ENCODE results near the gene C9orf43.

Gene C9orf43

GRCh38 chr9:113456235-113456634, 45.7 kb downstream of the C9orf43 start:
- Histone ChIP-seq H3K4me3 (ENCODE audit: low read length in 2 of 2) (no peak overlapping the region), H4K91ac (ENCODE audit: low read depth, low read length, poor library complexity) (no peak overlapping the region), H3K9me3 (replicated peaks in 1 of 2; ENCODE audit: control insufficient read depth in 2 of 2, insufficient read depth in 1 of 2, low read depth in 1 of 2, low read length in 2 of 2) (peaks cover 0 to 2% of the 10 kb centered on the region in 2 donors), H3K4me2 (ENCODE audit: insufficient read depth, low read length, poor library complexity, severe bottlenecking) (no peak overlapping the region), H3K36me3 (replicated peaks in 1 of 2; ENCODE audit: control insufficient read depth in 2 of 2, insufficient read depth in 2 of 2, low read length in 2 of 2) (no peaks in the 10 kb centered on the region), H2BK12ac (ENCODE audit: low read length) (no peak overlapping the region), H2BK5ac (ENCODE audit: low read length) (no peak overlapping the region), H2BK120ac (ENCODE audit: low read depth, low read length) (no peak overlapping the region), H2AFZ (ENCODE audit: low read length) (no peak overlapping the region), H3K27ac (replicated peaks; ENCODE audit: low read length) (no peak overlapping the region), H3K23ac (ENCODE audit: low read depth, low read length, poor library complexity) (no peak overlapping the region), H2BK15ac (ENCODE audit: low read length) (no peak overlapping the region), H4K8ac (ENCODE audit: low read depth, low read length) (no peak overlapping the region), H3K9ac (ENCODE audit: low read depth, low read length, poor library complexity) (no peak overlapping the region), H2AK5ac (ENCODE audit: low read depth, low read length) (no peak overlapping the region), H3K27me3 (ENCODE audit: control insufficient read depth in 3 of 3, insufficient read depth in 3 of 3, low read depth in 1 of 3, low read length in 3 of 3) (no peaks in the 10 kb centered on the region), H3K4me1 (ENCODE audit: control insufficient read depth in 2 of 2, insufficient read depth in 1 of 2, low read depth in 1 of 2, low read length in 2 of 2) (peaks cover 10 to 13% of the 10 kb centered on the region in 2 donors), H3K4ac (ENCODE audit: low read length) (no peak overlapping the region), H3K14ac (ENCODE audit: low read length) (no peak overlapping the region), H3K79me1 (ENCODE audit: low read depth, low read length) (no peaks in the 10 kb centered on the region), H3K18ac (ENCODE audit: low read length) (no peak overlapping the region)
- no CpG with 5 or more reads among the region's 2 CpGs for WGBS, 2 donors (ENCODE audit: extremely low coverage in 2 of 2, insufficient read length in 2 of 2, insufficient replicate concordance in 1 of 2)
- no peak for DNase-seq (ENCODE audit: low spot score)

GRCh38 chr9:113461285-113461684, 50.7 kb downstream of the C9orf43 start:
- Histone ChIP-seq H3K27ac (replicated peaks; ENCODE audit: low read length) (no peak overlapping the region), H4K8ac (ENCODE audit: low read depth, low read length) (no peak overlapping the region), H2BK12ac (ENCODE audit: low read length) (no peak overlapping the region), H3K4me3 (ENCODE audit: low read length in 2 of 2) (no peak overlapping the region), H3K9ac (ENCODE audit: low read depth, low read length, poor library complexity) (no peak overlapping the region), H3K4ac (ENCODE audit: low read length) (no peak overlapping the region), H3K36me3 (replicated peaks in 1 of 2; ENCODE audit: control insufficient read depth in 2 of 2, insufficient read depth in 2 of 2, low read length in 2 of 2) (no peaks in the 10 kb centered on the region), H3K18ac (ENCODE audit: low read length) (no peak overlapping the region), H3K4me1 (ENCODE audit: control insufficient read depth in 2 of 2, insufficient read depth in 1 of 2, low read depth in 1 of 2, low read length in 2 of 2) (peaks cover 1 to 16% of the 10 kb centered on the region in 2 donors), H3K79me1 (ENCODE audit: low read depth, low read length) (no peaks in the 10 kb centered on the region), H2AFZ (ENCODE audit: low read length) (no peak overlapping the region), H3K23ac (ENCODE audit: low read depth, low read length, poor library complexity) (no peak overlapping the region), H2BK5ac (ENCODE audit: low read length) (no peak overlapping the region), H4K91ac (ENCODE audit: low read depth, low read length, poor library complexity) (no peak overlapping the region), H2AK5ac (ENCODE audit: low read depth, low read length) (no peak overlapping the region), H3K4me2 (ENCODE audit: insufficient read depth, low read length, poor library complexity, severe bottlenecking) (no peak overlapping the region), H2BK120ac (ENCODE audit: low read depth, low read length) (no peak overlapping the region), H2BK15ac (ENCODE audit: low read length) (no peak overlapping the region), H3K9me3 (replicated peaks in 1 of 2; ENCODE audit: control insufficient read depth in 2 of 2, insufficient read depth in 1 of 2, low read depth in 1 of 2, low read length in 2 of 2) (no peaks in the 10 kb centered on the region), H3K27me3 (ENCODE audit: control insufficient read depth in 3 of 3, insufficient read depth in 3 of 3, low read depth in 1 of 3, low read length in 3 of 3) (peaks cover 0 to 11% (median 0%) of the 10 kb centered on the region in 3 experiments), H3K14ac (ENCODE audit: low read length) (no peak overlapping the region)
- WGBS, 2 donors (ENCODE audit: extremely low coverage in 2 of 2, insufficient read length in 2 of 2, insufficient replicate concordance in 1 of 2), result no CpG with 5 or more reads among the region's 3 CpGs
- DNase-seq (ENCODE audit: low spot score), result no peak

- no peak overlapping the region for H3K4me3 ChIP-seq (ENCODE audit: low read length in 2 of 2)
- no peak overlapping the region for H3K4me2 ChIP-seq (ENCODE audit: insufficient read depth, low read length, poor library complexity, severe bottlenecking)
- no peak overlapping the region for H2BK15ac ChIP-seq (ENCODE audit: low read length)
- H2BK120ac ChIP-seq (ENCODE audit: low read depth, low read length), result no peak overlapping the region
- no peaks in the 10 kb centered on the region for H3K36me3 ChIP-seq (replicated peaks in 1 of 2; ENCODE audit: control insufficient read depth in 2 of 2, insufficient read depth in 2 of 2, low read length in 2 of 2)
- H3K14ac ChIP-seq (ENCODE audit: low read length), result no peak overlapping the region
- H4K8ac ChIP-seq (ENCODE audit: low read depth, low read length), result no peak overlapping the region
- H3K4me1 ChIP-seq (ENCODE audit: control insufficient read depth in 2 of 2, insufficient read depth in 1 of 2, low read depth in 1 of 2, low read length in 2 of 2), result peaks cover 1 to 14% of the 10 kb centered on the region in 2 donors
- H4K91ac ChIP-seq (ENCODE audit: low read depth, low read length, poor library complexity), result no peak overlapping the region
- no peak overlapping the region for H2BK5ac ChIP-seq (ENCODE audit: low read length)
- no peak overlapping the region for H2AFZ ChIP-seq (ENCODE audit: low read length)
- no peak overlapping the region for H2BK12ac ChIP-seq (ENCODE audit: low read length)
- peaks cover 0 to under 1% of the 10 kb centered on the region in 2 donors for H3K9me3 ChIP-seq (replicated peaks in 1 of 2; ENCODE audit: control insufficient read depth in 2 of 2, insufficient read depth in 1 of 2, low read depth in 1 of 2, low read length in 2 of 2)
- H3K79me1 ChIP-seq (ENCODE audit: low read depth, low read length), result no peaks in the 10 kb centered on the region
- H3K4ac ChIP-seq (ENCODE audit: low read length), result no peak overlapping the region
- no peak overlapping the region for H3K18ac ChIP-seq (ENCODE audit: low read length)
- no peak overlapping the region for H3K9ac ChIP-seq (ENCODE audit: low read depth, low read length, poor library complexity)
- DNase-seq (ENCODE audit: low spot score), result no peak
- H2AK5ac ChIP-seq (ENCODE audit: low read depth, low read length), result no peak overlapping the region
- no peak overlapping the region for H3K23ac ChIP-seq (ENCODE audit: low read depth, low read length, poor library complexity)
- peaks cover 0 to 11% (median 0%) of the 10 kb centered on the region in 3 experiments for H3K27me3 ChIP-seq (ENCODE audit: control insufficient read depth in 3 of 3, insufficient read depth in 3 of 3, low read depth in 1 of 3, low read length in 3 of 3)
- no peak overlapping the region for H3K27ac ChIP-seq (replicated peaks; ENCODE audit: low read length)
- WGBS, 2 donors (ENCODE audit: extremely low coverage in 2 of 2, insufficient read length in 2 of 2, insufficient replicate concordance in 1 of 2), result no CpG with 5 or more reads among the region's 4 CpGs
Measured at GRCh38 chr9:113461943-113462342, 51.4 kb downstream of the C9orf43 start.

- DNase-seq (ENCODE audit: low spot score), result no peak
Measured at GRCh38 chr9:113462781-113463286, 52.3 kb downstream of the C9orf43 start.

More at GRCh38 chr9:113462781-113463286, 52.3 kb downstream of the C9orf43 start:
- H3K4me2 ChIP-seq (ENCODE audit: insufficient read depth, low read length, poor library complexity, severe bottlenecking), result peak overlapping the region; percentile 97
- peak overlapping the region; percentile 91 for H3K18ac ChIP-seq (ENCODE audit: low read length)
- H3K9me3 ChIP-seq (replicated peaks in 1 of 2; ENCODE audit: control insufficient read depth in 2 of 2, insufficient read depth in 1 of 2, low read depth in 1 of 2, low read length in 2 of 2), result peaks cover 0 to 7% of the 10 kb centered on the region in 2 donors
- H3K27me3 ChIP-seq (ENCODE audit: control insufficient read depth in 3 of 3, insufficient read depth in 3 of 3, low read depth in 1 of 3, low read length in 3 of 3), result peaks cover 0 to 11% (median 0%) of the 10 kb centered on the region in 3 experiments
- peak overlapping the region; percentile 95 for H2BK12ac ChIP-seq (ENCODE audit: low read length)
- no peaks in the 10 kb centered on the region for H3K79me1 ChIP-seq (ENCODE audit: low read depth, low read length)
- H3K27ac ChIP-seq (replicated peaks; ENCODE audit: low read length), result no peak overlapping the region
- H2BK5ac ChIP-seq (ENCODE audit: low read length), result peak overlapping the region; percentile 85
- peaks cover 1 to 14% of the 10 kb centered on the region in 2 donors for H3K4me1 ChIP-seq (ENCODE audit: control insufficient read depth in 2 of 2, insufficient read depth in 1 of 2, low read depth in 1 of 2, low read length in 2 of 2)
- no peak overlapping the region for H3K4ac ChIP-seq (ENCODE audit: low read length)
- H3K36me3 ChIP-seq (replicated peaks in 1 of 2; ENCODE audit: control insufficient read depth in 2 of 2, insufficient read depth in 2 of 2, low read length in 2 of 2), result no peaks in the 10 kb centered on the region
- no peak overlapping the region for H3K14ac ChIP-seq (ENCODE audit: low read length)
- no CpG with 5 or more reads among the region's 11 CpGs for WGBS, 2 donors (ENCODE audit: extremely low coverage in 2 of 2, insufficient read length in 2 of 2, insufficient replicate concordance in 1 of 2)
- H4K8ac ChIP-seq (ENCODE audit: low read depth, low read length), result no peak overlapping the region
- peak overlapping the region; percentile 44 for H4K91ac ChIP-seq (ENCODE audit: low read depth, low read length, poor library complexity)
- H3K23ac ChIP-seq (ENCODE audit: low read depth, low read length, poor library complexity), result peak overlapping the region; percentile 51
- peak overlapping the region; percentile 28 for H2BK15ac ChIP-seq (ENCODE audit: low read length)
- peak overlapping the region; percentile 53 for H2AK5ac ChIP-seq (ENCODE audit: low read depth, low read length)
- H3K4me3 ChIP-seq (ENCODE audit: low read length in 2 of 2), result no peak overlapping the region
- H2AFZ ChIP-seq (ENCODE audit: low read length), result peak overlapping the region; percentile 68
- no peak overlapping the region for H2BK120ac ChIP-seq (ENCODE audit: low read depth, low read length)
- H3K9ac ChIP-seq (ENCODE audit: low read depth, low read length, poor library complexity), result peak overlapping the region; percentile 67
